Kidney (tissue), 14 donors: Measurements from ENCODE around the gene NPPA. TPM values are rescaled to one million over a fixed set of nuclear protein-coding genes. Genes with fewer than 3 reads are reported as not detected.
A peak's percentile ranks its signal among the peaks of the same experiment; 100 is the strongest.

Source experiments
- DNase-seq, 5 donors: peaks; one replicate each; pipeline ENCODE4 v3.0.0-alpha.2; 2013 to 2020
- FAIRE-seq: peaks from 2 replicates; lab custom pipeline; 2012; peaks lifted over from hg19 to GRCh38; lab: Jason Lieb, UNC
- H3K27ac ChIP-seq, 2 donors: one replicate each; pipeline ENCODE4 v1.7.0; 2013; ENCODE audit warnings: low read depth in 2 of 2, low read length in 2 of 2, inconsistent platforms in 1 of 2
- H3K27me3 ChIP-seq: one replicate; pipeline ENCODE4 v1.7.1; 2013; ENCODE audit warnings: low read length, inconsistent platforms; ENCODE audit not compliant: control insufficient read depth, insufficient read depth
- H3K36me3 ChIP-seq, 3 donors: one replicate each; pipeline versions ENCODE4 v1.7.0 to v1.7.1; 2013; ENCODE audit warnings: low read length in 3 of 3, control low read depth in 1 of 3, inconsistent platforms in 1 of 3; ENCODE audit not compliant: insufficient read depth in 3 of 3, control insufficient read depth in 2 of 3
- H3K4me1 ChIP-seq, 3 donors: one replicate each; pipeline versions ENCODE4 v1.7.0 to v1.7.1; 2013; ENCODE audit warnings: low read length in 3 of 3, inconsistent platforms in 1 of 3, low read depth in 1 of 3; ENCODE audit not compliant: control insufficient read depth in 2 of 3, insufficient read depth in 2 of 3
- H3K4me3 ChIP-seq, 3 donors: one replicate each; pipeline versions ENCODE4 v1.7.0 to v1.8.1; 2013; ENCODE audit warnings: low read length in 3 of 3, control low read depth in 1 of 3, inconsistent platforms in 1 of 3
- H3K9ac ChIP-seq, 3 donors: one replicate each; pipeline versions ENCODE4 v1.7.0 to v1.7.1; 2013; ENCODE audit warnings: low read length in 3 of 3, control low read depth in 1 of 3, inconsistent platforms in 1 of 3
- H3K9me3 ChIP-seq, 3 donors: one replicate each; pipeline versions ENCODE4 v1.7.0 to v1.7.1; 2013; ENCODE audit warnings: low read length in 3 of 3, control low read depth in 1 of 3, inconsistent platforms in 1 of 3; ENCODE audit not compliant: control insufficient read depth in 2 of 3, insufficient read depth in 1 of 3
- intact Hi-C: fragments of 100-400 bp; cut with DNase I; formaldehyde crosslinking; loops from one replicate; pipeline ENCODE4 v1.11.1; 2022
- polyA plus RNA-seq: library from polyadenylated mRNA; stranded (reverse); fragments of 350-450 nt; fragmentation: Illumina TruSeq; extraction: RNeasy Lipid Tissue Mini Kit (QIAGEN cat#74804); gene quantifications from one replicate; pipeline ENCODE4 v1.2.3, GENCODE V29; 2014; ENCODE audit warnings: low read depth, low replicate concordance; ENCODE audit not compliant: insufficient read depth
- total RNA-seq: library from RNA; stranded (reverse); fragmentation: NEBNext Ultra II Directional; extraction: Animal tissue kit (Norgen Biotek cat#: 25700); gene quantifications from one replicate; pipeline ENCODE4 v1.2.1, GENCODE V29; 2021
- TF ChIP-seq, protein P1 (sequence below): IDR thresholded peaks from 3 replicates; pipeline ENCODE4 v1.5.1; 2012; ENCODE audit warnings: mild to moderate bottlenecking, moderate library complexity, borderline replicate concordance; ENCODE audit not compliant: insufficient read depth; ENCODE audit errors: extremely low read depth
- donor health status: control.
- donor health status: control.
- donor health status: control.
- donor health status: control.
- donor health status: control.
- donor health status: DM: yes; HTN: yes; CAD: no.
- donor health status: Normal renal cell carcinoma (clear cell type).

Gene NPPA
- total and polyA plus RNA-seq, 2 donors from 2014 or later, result 0.50 TPM; not detected in 1

DNA sequence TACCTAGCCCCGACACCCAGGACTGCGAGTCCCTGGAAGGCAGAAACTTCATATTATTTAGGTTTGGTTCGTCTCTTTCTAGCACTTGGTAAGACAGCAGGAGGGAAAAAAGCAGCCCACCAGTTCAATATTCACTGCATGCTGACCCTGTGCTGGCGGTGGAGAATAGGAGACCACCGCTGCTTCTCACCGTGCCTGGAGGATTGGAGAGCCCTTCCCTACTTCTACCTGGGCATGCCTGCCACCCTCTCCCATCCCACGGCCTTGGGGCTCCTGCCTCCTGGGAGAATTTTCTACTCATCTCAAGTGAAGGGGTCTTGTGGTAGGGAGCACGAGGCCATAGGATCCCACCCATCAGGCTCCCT lies 47.2 kb downstream of the NPPA start:
- Histone ChIP-seq H3K9ac (no peak overlapping the region), H3K36me3 (peaks cover 0 to 25% (median 19%) of the 10 kb centered on the region in 3 donors), H3K4me1 (peaks cover 11 to 46% (median 28%) of the 10 kb centered on the region in 3 donors), H3K27me3 (no peaks in the 10 kb centered on the region), H3K4me3 (no peak overlapping the region), H3K9me3 (no peaks in the 10 kb centered on the region), H3K27ac (no peak overlapping the region)
- FAIRE-seq (no peak), DNase-seq (no peak)
- TF ChIP-seq, protein P1, sequence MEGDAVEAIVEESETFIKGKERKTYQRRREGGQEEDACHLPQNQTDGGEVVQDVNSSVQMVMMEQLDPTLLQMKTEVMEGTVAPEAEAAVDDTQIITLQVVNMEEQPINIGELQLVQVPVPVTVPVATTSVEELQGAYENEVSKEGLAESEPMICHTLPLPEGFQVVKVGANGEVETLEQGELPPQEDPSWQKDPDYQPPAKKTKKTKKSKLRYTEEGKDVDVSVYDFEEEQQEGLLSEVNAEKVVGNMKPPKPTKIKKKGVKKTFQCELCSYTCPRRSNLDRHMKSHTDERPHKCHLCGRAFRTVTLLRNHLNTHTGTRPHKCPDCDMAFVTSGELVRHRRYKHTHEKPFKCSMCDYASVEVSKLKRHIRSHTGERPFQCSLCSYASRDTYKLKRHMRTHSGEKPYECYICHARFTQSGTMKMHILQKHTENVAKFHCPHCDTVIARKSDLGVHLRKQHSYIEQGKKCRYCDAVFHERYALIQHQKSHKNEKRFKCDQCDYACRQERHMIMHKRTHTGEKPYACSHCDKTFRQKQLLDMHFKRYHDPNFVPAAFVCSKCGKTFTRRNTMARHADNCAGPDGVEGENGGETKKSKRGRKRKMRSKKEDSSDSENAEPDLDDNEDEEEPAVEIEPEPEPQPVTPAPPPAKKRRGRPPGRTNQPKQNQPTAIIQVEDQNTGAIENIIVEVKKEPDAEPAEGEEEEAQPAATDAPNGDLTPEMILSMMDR, result no peak
- intact Hi-C loops, result no loop called here

DNA sequence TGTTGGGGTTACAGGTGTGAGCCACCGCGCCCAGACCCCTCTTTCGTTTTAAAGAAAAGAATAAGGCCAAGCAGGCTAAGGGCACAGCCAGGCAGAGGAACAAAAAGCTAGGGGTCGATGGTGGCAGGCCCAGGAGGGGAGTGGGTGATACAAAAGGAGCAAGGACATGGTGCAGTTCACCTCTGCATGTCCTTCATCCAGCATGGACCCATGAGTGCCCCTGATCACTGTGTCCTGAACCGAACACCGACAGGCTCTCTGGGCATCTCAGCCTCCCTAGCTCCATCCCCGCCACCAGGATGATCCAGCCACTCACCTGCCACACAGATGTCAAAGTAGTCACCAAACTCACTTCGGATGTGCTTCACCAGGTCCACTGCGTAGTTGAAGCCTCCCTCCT lies 47.7 kb downstream of the NPPA start:
- FAIRE-seq, result no peak

DNA sequence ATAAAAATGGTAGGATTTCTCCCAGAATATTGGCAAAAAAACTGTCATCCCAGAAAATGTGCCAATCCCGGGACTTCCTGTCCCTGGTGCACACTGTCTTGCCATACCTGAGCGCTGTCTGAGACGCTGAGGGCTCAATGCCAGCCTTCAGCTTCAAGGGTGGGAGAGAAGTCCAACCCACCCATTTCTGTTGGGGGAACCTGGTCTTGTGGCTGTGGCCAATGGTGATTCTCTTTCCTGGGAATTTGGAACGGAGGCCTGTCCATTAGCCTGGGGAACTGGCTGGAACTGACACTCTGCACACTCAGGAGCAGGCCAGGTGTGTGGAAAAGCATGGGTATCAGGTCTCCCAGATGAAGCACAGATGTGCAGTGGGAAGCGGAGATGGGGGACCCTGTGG lies 48.5 kb downstream of the NPPA start:
- Histone ChIP-seq H3K36me3 (peaks cover 0 to 38% (median 26%) of the 10 kb centered on the region in 3 donors), H3K9me3 (no peaks in the 10 kb centered on the region), H3K4me1 (peaks cover 7 to 41% (median 24%) of the 10 kb centered on the region in 3 donors), H3K27ac (no peak overlapping the region), H3K9ac (no peak overlapping the region), H3K4me3 (no peak overlapping the region), H3K27me3 (no peaks in the 10 kb centered on the region)
- DNase-seq (no peak), FAIRE-seq (no peak)
- TF ChIP-seq, protein P1, result no peak
- intact Hi-C loops, result no loop called here

More for the DNA sequence above, 47.7 kb downstream of the NPPA start:
- Histone ChIP-seq H3K36me3 (peaks cover 0 to 30% (median 24%) of the 10 kb centered on the region in 3 donors), H3K4me1 (peaks cover 11 to 46% (median 28%) of the 10 kb centered on the region in 3 donors), H3K9me3 (no peaks in the 10 kb centered on the region), H3K9ac (no peak overlapping the region), H3K27ac (no peak overlapping the region), H3K27me3 (no peaks in the 10 kb centered on the region), H3K4me3 (no peak overlapping the region)
- TF ChIP-seq, protein P1, result no peak
- intact Hi-C loops, result no loop called here
- peak in 1 of 5 donors; percentile 38 for DNase-seq
